ENCODE data around the gene FAM110C.

Gene FAM110C

GRCh38 chr2:36318-36717 lies 10.0 kb downstream of the FAM110C start:
- Histone ChIP-seq H3K4me3 (ENCODE audit: low read depth, low read length) (no peak overlapping the region), H3K9me3 (ENCODE audit: control insufficient read depth, insufficient read depth, low read depth, low read length) (no peaks in the 10 kb centered on the region), H3K36me3 (ENCODE audit: control insufficient read depth in 2 of 2, insufficient read depth in 1 of 2, low read length in 2 of 2) (no peaks in the 10 kb centered on the region; a peak in 1 of 3 replicates), H3K27ac (ENCODE audit: extremely low read depth, low read depth, low read length) (no peak overlapping the region), H3K4me1 (ENCODE audit: control insufficient read depth, insufficient read depth, low read length) (no peaks in the 10 kb centered on the region)
- ChIA-PET CTCF (interaction anchor here (1.4 kb wide), 1 partner anchor 17 kb away, joined by 4 read pairs; no protein-coding TSS in a partner anchor), POLR2A (no interaction called here)
- TF ChIP-seq ZNF292 (tag by site-specific recombination; IDR thresholded peaks at IDR 0.05; ENCODE audit: borderline replicate concordance, low read depth) (no peak), ZNF530 (tag by site-specific recombination; IDR thresholded peaks at IDR 0.05; ENCODE audit: low read depth) (no peak), ZNF354C (tag by site-specific recombination; IDR thresholded peaks at IDR 0.05; ENCODE audit: borderline replicate concordance, low read depth) (no peak)

GRCh38 chr2:35852-36251 lies 10.5 kb downstream of the FAM110C start:
- TF ChIP-seq MZF1 (tag by site-specific recombination; IDR thresholded peaks at IDR 0.05; ENCODE audit: borderline replicate concordance) = no peak
- peak; percentile 83 for TF ChIP-seq KLF1 (tag by site-specific recombination; IDR thresholded peaks at IDR 0.05)
- Histone ChIP-seq H3K36me3 (ENCODE audit: control insufficient read depth in 2 of 2, insufficient read depth in 1 of 2, low read length in 2 of 2) (no peaks in the 10 kb centered on the region; a peak in 1 of 3 replicates), H3K4me3 (ENCODE audit: low read depth, low read length) (no peak overlapping the region), H3K9me3 (ENCODE audit: control insufficient read depth, insufficient read depth, low read depth, low read length) (no peaks in the 10 kb centered on the region), H3K27ac (ENCODE audit: extremely low read depth, low read depth, low read length) (no peak overlapping the region), H3K4me1 (ENCODE audit: control insufficient read depth, insufficient read depth, low read length) (no peaks in the 10 kb centered on the region)
- ChIA-PET POLR2A (no interaction called here), CTCF (interaction anchor here (1.4 kb wide), 1 partner anchor 17 kb away, joined by 4 read pairs; no protein-coding TSS in a partner anchor)

- ChIA-PET POLR2A (no interaction called here), CTCF (interaction anchor here (0.7 kb wide), 1 partner anchor 22 kb away, joined by 3 read pairs; no protein-coding TSS in a partner anchor)
- H3K9me3 ChIP-seq (ENCODE audit: control insufficient read depth, insufficient read depth, low read depth, low read length) = no peaks in the 10 kb centered on the region
- H3K4me3 ChIP-seq (ENCODE audit: low read depth, low read length) = no peak overlapping the region
- no peaks in the 10 kb centered on the region for H3K4me1 ChIP-seq (ENCODE audit: control insufficient read depth, insufficient read depth, low read length)
- H3K36me3 ChIP-seq (ENCODE audit: control insufficient read depth in 2 of 2, insufficient read depth in 1 of 2, low read length in 2 of 2) = no peaks in the 10 kb centered on the region; a peak in 1 of 3 replicates
- TF ChIP-seq ZNF112 (tag by site-specific recombination; IDR thresholded peaks at IDR 0.05) = no peak
- no peak for TF ChIP-seq GLI2 (tag by site-specific recombination; IDR thresholded peaks at IDR 0.05; ENCODE audit: borderline replicate concordance, low read depth)
- TF ChIP-seq ZNF157 (tag by site-specific recombination; IDR thresholded peaks at IDR 0.05) = no peak
- TF ChIP-seq REST (tag by site-specific recombination; IDR thresholded peaks at IDR 0.05) = no peak
- TF ChIP-seq KLF9 (tag by site-specific recombination; IDR thresholded peaks at IDR 0.05; ENCODE audit: low read depth) = no peak
- no peak for TF ChIP-seq ZNF549 (tag by site-specific recombination; IDR thresholded peaks at IDR 0.05)
- TF ChIP-seq ZNF239 (tag by site-specific recombination; IDR thresholded peaks at IDR 0.05) = no peak
- TF ChIP-seq ZNF529 (tag by site-specific recombination; IDR thresholded peaks at IDR 0.05; ENCODE audit: insufficient replicate concordance) = no peak
- no peak for TF ChIP-seq ZFP3 (tag by site-specific recombination; IDR thresholded peaks at IDR 0.05; ENCODE audit: low read depth)
- no peak for TF ChIP-seq ZNF19 (tag by site-specific recombination; IDR thresholded peaks at IDR 0.05; ENCODE audit: low read depth)
- TF ChIP-seq ZNF791 (tag by site-specific recombination; IDR thresholded peaks at IDR 0.05) = no peak
- TF ChIP-seq ZNF701 (tag by site-specific recombination; IDR thresholded peaks at IDR 0.05) = no peak
- TF ChIP-seq KLF10 (tag by site-specific recombination; IDR thresholded peaks at IDR 0.05) = no peak
- no peak for TF ChIP-seq ZNF600 (tag by site-specific recombination; IDR thresholded peaks at IDR 0.05)
- TF ChIP-seq ZNF610 (tag by site-specific recombination; IDR thresholded peaks at IDR 0.05; ENCODE audit: borderline replicate concordance) = no peak
- no peak overlapping the region for H3K27ac ChIP-seq (ENCODE audit: extremely low read depth, low read depth, low read length)
Observed at GRCh38 chr2:33620-34019, 12.7 kb downstream of the FAM110C start.
